Gastrocnemius medialis (tissue), 4 donors: ENCODE results near the gene TTC23. TPM values are rescaled to one million over a fixed set of nuclear protein-coding genes. Genes with fewer than 3 reads are reported as not detected.

ENCODE experiments used
- ATAC-seq, 2 donors: fragments of 150-250 bp; one replicate each; pipeline ENCODE4 v1.9.1; 2016
- DNase-seq, 2 donors: peaks; one replicate each; pipeline ENCODE4 v3.0.0-alpha.2; 2019
- H3K27ac ChIP-seq, 4 donors: fragments of 200-600 bp; sonication (generic); 1 replicate in 1 of 4; 2 replicates in 3 of 4; pipeline ENCODE4 v1.5.1; 2016 to 2018; ENCODE audit warnings: mild to moderate bottlenecking in 2 of 4, moderate library complexity in 1 of 4
- H3K27me3 ChIP-seq, 3 donors: fragments of 200-600 bp; sonication (generic) in 2 of 3; 1 replicate in 1 of 3; 2 replicates in 2 of 3; pipeline versions ENCODE4 v1.5.1 to v1.6.0; 2016 to 2019; ENCODE audit warnings: mild to moderate bottlenecking in 1 of 3, moderate library complexity in 1 of 3
- H3K36me3 ChIP-seq, 2 donors: fragments of 200-600 bp; sonication (generic) in 1 of 2; one replicate each; pipeline ENCODE4 v1.5.1; 2017 to 2018
- H3K4me1 ChIP-seq, 2 donors: fragments of 200-600 bp; sonication (generic) in 1 of 2; one replicate each; pipeline ENCODE4 v1.5.1; 2016 to 2017; ENCODE audit warnings: mild to moderate bottlenecking in 2 of 2
- H3K4me3 ChIP-seq, 4 donors: fragments of 200-600 bp; sonication (generic) in 3 of 4; 1 replicate in 1 of 4; 2 replicates in 3 of 4; pipeline ENCODE4 v1.5.1; 2016 to 2019; ENCODE audit warnings: mild to moderate bottlenecking in 2 of 4
- H3K9me3 ChIP-seq, 3 donors: fragments of 200-600 bp; sonication (generic) in 2 of 3; 1 replicate in 1 of 3; 2 replicates in 2 of 3; pipeline ENCODE4 v1.5.1; 2016 to 2019
- CTCF ChIP-seq, 5 experiments: fragments of 450-650 bp in 3 of 5; fragments of 200-600 bp in 2 of 5; sonication (generic) in 2 of 5; IDR thresholded peaks in 4 of 5; conservative IDR thresholded peaks in 1 of 5; 1 replicate in 4 of 5; 2 replicates in 1 of 5; pipeline ENCODE4 v1.5.1; 2016 to 2019; ENCODE audit warnings: antibody characterized with exemption in 5 of 5, mild to moderate bottlenecking in 3 of 5, moderate library complexity in 3 of 5
- POLR2A ChIP-seq, 2 donors: fragments of 450-650 bp; IDR thresholded peaks; one replicate each; pipeline ENCODE4 v1.6.1; 2017; ENCODE audit warnings: antibody characterized with exemption in 2 of 2, mild to moderate bottlenecking in 2 of 2, moderate library complexity in 2 of 2
- in situ Hi-C, 4 donors: fragments of 200-750 bp; cut with MboI; loops; one replicate each; pipeline versions ENCODE4 v1.15.0 to v1.8.0; 2017; ENCODE audit warnings: low sequenced_read_pairs in 4 of 4
- intact Hi-C: fragments of 100-400 bp; cut with DNase I; formaldehyde crosslinking; loops from one replicate; pipeline ENCODE4 v1.15.1; 2023; ENCODE audit warnings: low total_unique reads
- total RNA-seq, 4 donors: library from RNA; depleted of rRNA; stranded (reverse); fragments of >200 nt; gene quantifications; one replicate each; pipeline versions ENCODE4 v1.1.0 to v1.2.3, GENCODE V29; 2016

The TTC23 gene
- total RNA-seq, 4 donors from 2014 or later = 5.6 to 9.9 (median 7.7) TPM

DNA sequence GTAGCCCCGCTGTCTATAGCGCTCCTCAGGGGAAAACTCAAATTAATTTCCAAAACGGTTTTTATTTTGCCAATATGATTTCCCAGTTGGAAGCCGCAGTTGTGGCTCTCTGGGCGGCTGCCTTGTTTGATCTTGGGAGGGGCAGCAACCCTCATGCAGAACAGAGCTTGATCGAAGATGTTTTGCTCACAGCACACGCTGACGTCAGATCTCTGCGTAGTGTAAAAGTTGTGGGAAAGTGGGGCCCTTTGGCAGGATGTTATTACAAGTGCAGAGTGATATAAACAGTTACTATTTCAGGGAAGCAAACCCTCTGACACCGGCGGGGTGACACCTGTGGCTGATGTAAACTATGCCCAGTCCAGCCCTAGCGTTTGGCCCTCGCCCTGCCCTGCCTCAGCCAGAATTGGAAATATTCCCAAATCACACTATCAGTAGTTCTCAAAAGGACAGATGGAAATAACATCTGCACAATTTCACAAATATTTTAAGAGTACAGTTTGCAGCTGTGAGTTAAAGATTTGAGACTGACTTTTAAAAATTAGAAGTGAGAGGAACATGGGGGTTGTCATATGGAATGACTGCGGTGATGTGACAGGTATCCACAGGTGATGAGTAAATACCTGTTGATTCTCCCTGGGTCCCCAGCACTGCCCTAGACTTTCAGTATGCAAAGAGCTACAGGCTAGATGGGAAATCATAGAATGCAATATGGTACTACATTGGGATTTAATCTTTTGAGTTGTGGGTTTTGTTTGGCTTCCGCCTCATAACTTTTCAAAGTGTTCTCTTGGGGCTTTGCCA is 142.8 kb downstream of the TTC23 start:
- Histone ChIP-seq H3K4me3 (peak overlapping the region; percentile 63 to 86 (median 71)), H3K36me3 (no peaks in the 10 kb centered on the region), H3K9me3 (no peaks in the 10 kb centered on the region), H3K27me3 (no peaks in the 10 kb centered on the region), H3K27ac (peak overlapping the region; percentile 88 to 97 (median 94)), H3K4me1 (peaks cover 60 to 65% of the 10 kb centered on the region in 2 donors)
- ATAC-seq (peak in 1 of 2 donors; percentile 14), DNase-seq (peak; percentile 33 to 50)
- TF ChIP-seq POLR2A (IDR thresholded peaks at IDR 0.05) = no peak
- TF ChIP-seq CTCF (IDR thresholded peaks at IDR 0.05 in 4 of 5, conservative IDR thresholded peaks at IDR 0.05 in 1 of 5) = no peak
- in situ Hi-C loops = loop anchor here in 2 of 4 donors (25.0 kb wide), 1 partner anchor 631 kb away; the partner anchor contains the start of gene LYSMD4 (in 2 of the 2)
- intact Hi-C loops = loop anchor here (1.0 to 10.0 kb wide), 4 partner anchors 18 to 598 kb away; partner anchors contain the start of gene LRRC28

GRCh38 chr15:99105514-99106341 is 143.7 kb downstream of the TTC23 start:
- intact Hi-C loops (loop anchor here (2.0 to 10.0 kb wide), 4 partner anchors 19 to 599 kb away; no protein-coding TSS in a partner anchor), in situ Hi-C loops (loop anchor here in 2 of 4 donors (25.0 kb wide), 1 partner anchor 632 kb away; the partner anchor contains the start of gene LYSMD4 (in 2 of the 2))
- Histone ChIP-seq H3K36me3 (no peaks in the 10 kb centered on the region), H3K4me3 (peak overlapping the region; percentile 63 to 86 (median 75)), H3K27me3 (no peaks in the 10 kb centered on the region), H3K27ac (peak overlapping the region; percentile 88 to 97 (median 94)), H3K9me3 (no peaks in the 10 kb centered on the region), H3K4me1 (peaks cover 51 to 62% of the 10 kb centered on the region in 2 donors)
- peak; percentile 44 to 49 for ATAC-seq
- TF ChIP-seq POLR2A (IDR thresholded peaks at IDR 0.05) (peak; percentile 65 to 75), CTCF (IDR thresholded peaks at IDR 0.05 in 4 of 5, conservative IDR thresholded peaks at IDR 0.05 in 1 of 5) (peak in 2 of 5 experiments; percentile 16 to 17)
- peak; percentile 62 to 72 for DNase-seq

- peak; percentile 53 to 57 for ATAC-seq
- in situ Hi-C loops = loop anchor here (5.0 to 25.0 kb wide), 2 partner anchors 107 to 632 kb away; partner anchors contain the start of gene LYSMD4 (in 2 of the 4)
- intact Hi-C loops = loop anchor here (1.0 to 10.0 kb wide), 3 partner anchors 76 to 600 kb away; no protein-coding TSS in a partner anchor
These were observed 144.4 kb downstream of the TTC23 start, which contains the start of gene SYNM for GRCh38 chr15:99104788-99105513. SYNM (plus strand) TSS chr15:99105080; CDS start chr15:99105200, 120 bp downstream.

More at GRCh38 chr15:99104788-99105513, 144.4 kb downstream of the TTC23 start, which contains the start of gene SYNM:
- H3K9me3 ChIP-seq = no peaks in the 10 kb centered on the region
- H3K36me3 ChIP-seq = no peaks in the 10 kb centered on the region
- DNase-seq = peak; percentile 73 to 91
- peak within 1 kb of the TSS; percentile 88 to 97 (median 94) for H3K27ac ChIP-seq
- no peaks in the 10 kb centered on the region for H3K27me3 ChIP-seq
- H3K4me1 ChIP-seq = peaks cover 43 to 56% of the 10 kb centered on the region in 2 donors
- peak; percentile 89 to 93 for TF ChIP-seq POLR2A (IDR thresholded peaks at IDR 0.05)
- peak; percentile 79 to 98 (median 98) for TF ChIP-seq CTCF (IDR thresholded peaks at IDR 0.05 in 4 of 5, conservative IDR thresholded peaks at IDR 0.05 in 1 of 5)
- peak within 1 kb of the TSS; percentile 63 to 86 (median 75) for H3K4me3 ChIP-seq
